Measurements from ENCODE around the gene TXNRD2.

DNA sequence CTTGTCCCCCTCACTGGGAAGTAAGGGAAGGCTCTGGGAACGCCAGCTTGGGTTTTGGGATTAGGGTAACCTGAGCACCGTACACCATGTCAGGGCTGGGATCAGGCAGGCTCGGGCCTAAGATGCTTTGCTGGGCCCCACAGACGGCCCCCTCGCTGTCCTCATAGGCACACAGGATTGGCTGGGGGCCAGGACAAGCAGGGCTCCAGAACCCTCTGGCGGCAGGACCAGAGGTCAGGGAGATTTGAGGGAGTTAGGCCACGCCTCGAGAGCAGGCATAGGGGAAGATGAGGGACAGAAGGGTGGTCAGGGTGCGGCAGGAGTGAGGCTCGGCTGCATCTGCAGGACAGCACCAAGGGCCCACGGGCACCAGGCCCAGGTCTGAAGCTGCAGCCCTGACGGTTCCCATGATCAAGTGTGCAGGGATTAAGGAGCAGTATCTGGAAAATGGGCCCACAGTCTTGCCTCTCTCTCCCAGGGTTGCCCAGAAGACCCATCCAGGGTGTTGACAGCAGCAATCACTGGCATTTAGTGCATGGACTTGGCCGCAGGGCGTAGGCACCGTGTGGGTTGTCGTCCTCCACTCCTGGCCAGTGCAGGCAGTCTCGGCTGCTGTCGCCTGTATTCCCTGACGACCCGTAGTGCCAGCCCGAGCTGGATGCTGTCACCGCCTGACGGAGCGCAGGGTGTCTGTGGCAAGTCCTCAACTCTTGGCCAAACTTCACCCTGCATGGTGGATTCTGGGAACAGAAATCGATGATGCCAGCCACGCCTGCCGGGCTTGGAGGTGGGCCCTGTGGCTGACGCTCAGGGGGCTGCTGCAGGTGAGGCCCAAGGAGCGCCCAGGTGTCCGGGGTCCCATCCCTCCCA is 71.2 kb downstream of the TXNRD2 start:
- TF ChIP-seq POLR2A (IDR thresholded peaks at IDR 0.05; ENCODE audit: low read depth, low read length), result no peak
- no peak for TF ChIP-seq POLR2AphosphoS5 (IDR thresholded peaks at IDR 0.05; ENCODE audit: low read depth, low read length)
- TF ChIP-seq TAF1 (IDR thresholded peaks at IDR 0.05; ENCODE audit: low read depth, low read length), result no peak
